Epithelial cell of esophagus (primary cell): Measurements from ENCODE around the gene ESYT2.
"Not testable (repeated sequence)": the region's sequence is repeated elsewhere in the genome, so short reads cannot be mapped to it uniquely, and the experiment has no call there.

Source experiments
- DNase-seq: peaks from one replicate; pipeline ENCODE4 v3.0.0; 2010; ENCODE audit warnings: low read depth
- H3K4me3 ChIP-seq: 2 replicates; pipeline ENCODE4 v1.5.1; 2011; ENCODE audit warnings: mild to moderate bottlenecking, low read length, control low read depth
- TF ChIP-seq, protein P1 (sequence below): IDR thresholded peaks from 2 replicates; pipeline ENCODE4 v1.5.1; 2011; ENCODE audit warnings: low read depth, mild to moderate bottlenecking, low read length, control low read depth, inconsistent platforms; ENCODE audit not compliant: insufficient read depth; ENCODE audit errors: missing control alignments

Gene ESYT2

GRCh38 chr7:158865977-158866376 is 36.7 kb upstream of the ESYT2 start:
- DNase-seq = no peak
- no peak overlapping the region for H3K4me3 ChIP-seq
- TF ChIP-seq, protein P1, sequence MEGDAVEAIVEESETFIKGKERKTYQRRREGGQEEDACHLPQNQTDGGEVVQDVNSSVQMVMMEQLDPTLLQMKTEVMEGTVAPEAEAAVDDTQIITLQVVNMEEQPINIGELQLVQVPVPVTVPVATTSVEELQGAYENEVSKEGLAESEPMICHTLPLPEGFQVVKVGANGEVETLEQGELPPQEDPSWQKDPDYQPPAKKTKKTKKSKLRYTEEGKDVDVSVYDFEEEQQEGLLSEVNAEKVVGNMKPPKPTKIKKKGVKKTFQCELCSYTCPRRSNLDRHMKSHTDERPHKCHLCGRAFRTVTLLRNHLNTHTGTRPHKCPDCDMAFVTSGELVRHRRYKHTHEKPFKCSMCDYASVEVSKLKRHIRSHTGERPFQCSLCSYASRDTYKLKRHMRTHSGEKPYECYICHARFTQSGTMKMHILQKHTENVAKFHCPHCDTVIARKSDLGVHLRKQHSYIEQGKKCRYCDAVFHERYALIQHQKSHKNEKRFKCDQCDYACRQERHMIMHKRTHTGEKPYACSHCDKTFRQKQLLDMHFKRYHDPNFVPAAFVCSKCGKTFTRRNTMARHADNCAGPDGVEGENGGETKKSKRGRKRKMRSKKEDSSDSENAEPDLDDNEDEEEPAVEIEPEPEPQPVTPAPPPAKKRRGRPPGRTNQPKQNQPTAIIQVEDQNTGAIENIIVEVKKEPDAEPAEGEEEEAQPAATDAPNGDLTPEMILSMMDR = no peak

DNA sequence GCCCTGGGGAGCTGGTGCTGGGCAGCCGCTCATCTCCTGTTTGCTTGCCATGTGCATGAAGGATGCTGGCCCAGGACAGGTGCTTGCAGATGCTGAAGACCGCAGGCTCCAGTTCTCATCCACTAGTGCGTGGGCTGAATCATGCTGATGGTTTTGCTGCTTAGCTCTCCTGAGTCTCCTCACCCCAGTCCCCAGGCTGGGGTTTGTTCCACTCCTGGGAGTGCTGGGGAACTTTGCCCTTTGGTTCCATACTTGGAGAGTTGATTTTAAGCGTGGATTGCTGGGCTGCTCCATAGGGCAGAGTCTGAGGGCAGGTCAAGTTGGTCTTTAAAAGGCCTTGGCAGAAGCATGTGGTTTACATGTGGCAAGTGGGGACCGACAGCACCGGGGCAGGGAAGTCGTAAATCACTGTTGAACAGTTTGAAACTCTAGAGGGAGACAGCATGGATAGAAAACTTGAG is 36.2 kb upstream of the ESYT2 start:
- TF ChIP-seq, protein P1 = no peak
- no peak overlapping the region for H3K4me3 ChIP-seq
- no peak for DNase-seq

GRCh38 chr7:158864833-158865232 is 35.5 kb upstream of the ESYT2 start:
- H3K4me3 ChIP-seq = no peak overlapping the region
- TF ChIP-seq, protein P1 = no peak
- DNase-seq = no peak

- H3K4me3 ChIP-seq = peak overlapping the region; percentile 40
- TF ChIP-seq, protein P1 = no peak
- no peak for DNase-seq
Observed at GRCh38 chr7:158864507-158864820, 35.2 kb upstream of the ESYT2 start.

DNA sequence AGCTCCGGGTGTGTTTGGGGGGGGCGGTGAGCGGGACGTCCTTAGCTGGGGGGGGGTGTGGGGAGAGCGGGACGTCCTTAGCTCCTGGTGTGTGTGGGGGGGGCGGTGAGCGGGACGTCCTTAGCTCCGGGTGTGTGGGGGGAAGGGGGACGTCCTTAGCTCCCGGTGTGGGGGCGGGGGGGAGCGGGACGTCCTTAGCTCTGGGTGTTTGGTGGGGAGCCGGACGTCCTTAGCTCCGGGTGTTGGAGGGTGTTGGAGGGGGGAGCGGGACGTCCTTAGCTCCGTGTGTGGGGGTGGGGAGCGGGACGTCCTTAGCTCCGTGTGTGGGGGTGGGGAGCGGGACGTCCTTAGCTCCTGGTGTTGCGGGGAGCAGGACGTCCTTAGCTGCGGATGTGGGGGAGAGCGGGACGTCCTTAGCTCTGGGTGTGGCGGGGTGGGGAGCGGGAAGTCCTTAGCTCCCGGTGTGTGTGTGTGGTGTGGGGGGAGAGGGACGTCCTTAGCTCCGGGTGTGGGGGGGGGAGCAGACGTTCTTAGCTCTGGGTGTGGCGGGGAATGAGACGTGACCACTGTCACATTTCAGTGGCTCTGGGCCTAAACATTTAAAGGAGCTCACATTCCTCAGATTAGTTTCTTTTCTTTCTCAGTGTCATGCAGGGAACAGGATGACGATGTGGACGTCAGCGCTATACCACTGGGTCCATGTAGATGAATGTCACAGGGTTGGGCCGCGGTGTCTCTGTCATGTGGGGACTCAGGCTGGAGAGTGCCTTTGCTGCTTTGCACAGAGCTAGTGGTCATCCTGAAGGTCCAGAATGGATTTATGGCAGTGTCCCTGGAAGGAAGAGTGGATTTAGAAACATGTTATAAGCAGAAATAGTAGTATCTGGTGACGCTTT is 34.5 kb upstream of the ESYT2 start:
- H3K4me3 ChIP-seq = peak overlapping the region; percentile 40
- peak; percentile 68 for DNase-seq
- TF ChIP-seq, protein P1 = no peak

DNA sequence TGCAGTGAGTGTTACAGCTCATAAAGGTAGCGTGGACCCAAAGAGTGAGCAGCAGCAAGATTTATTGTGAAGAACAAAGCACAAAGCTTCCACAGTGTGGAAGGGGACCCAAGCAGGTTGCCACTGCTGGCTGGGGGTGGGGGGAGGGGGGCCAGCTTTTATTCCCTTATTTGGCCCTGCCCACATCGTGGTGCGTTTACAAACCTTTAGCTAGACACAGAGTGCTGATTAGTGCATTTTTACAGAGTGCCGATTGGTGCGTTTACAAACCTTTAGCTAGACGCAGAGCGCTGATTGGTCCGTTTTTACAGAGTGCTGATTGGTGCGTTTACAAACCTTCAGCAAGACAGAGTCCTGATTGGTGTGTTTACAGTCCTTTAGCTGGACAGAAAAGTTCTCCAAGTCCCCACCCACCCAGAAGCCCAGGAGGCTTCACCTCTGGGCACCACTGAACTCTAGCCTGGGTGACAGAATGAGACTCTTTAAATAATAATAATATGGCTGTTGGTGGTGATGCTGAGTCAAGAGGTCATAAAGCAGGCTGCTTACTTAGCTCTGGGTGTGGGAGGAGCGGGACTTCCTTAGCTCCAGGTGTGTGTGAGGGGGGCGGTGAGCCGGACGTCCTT is 33.8 kb upstream of the ESYT2 start:
- H3K4me3 ChIP-seq = peak overlapping the region; percentile 40
- not testable (repeated sequence) for DNase-seq

DNA sequence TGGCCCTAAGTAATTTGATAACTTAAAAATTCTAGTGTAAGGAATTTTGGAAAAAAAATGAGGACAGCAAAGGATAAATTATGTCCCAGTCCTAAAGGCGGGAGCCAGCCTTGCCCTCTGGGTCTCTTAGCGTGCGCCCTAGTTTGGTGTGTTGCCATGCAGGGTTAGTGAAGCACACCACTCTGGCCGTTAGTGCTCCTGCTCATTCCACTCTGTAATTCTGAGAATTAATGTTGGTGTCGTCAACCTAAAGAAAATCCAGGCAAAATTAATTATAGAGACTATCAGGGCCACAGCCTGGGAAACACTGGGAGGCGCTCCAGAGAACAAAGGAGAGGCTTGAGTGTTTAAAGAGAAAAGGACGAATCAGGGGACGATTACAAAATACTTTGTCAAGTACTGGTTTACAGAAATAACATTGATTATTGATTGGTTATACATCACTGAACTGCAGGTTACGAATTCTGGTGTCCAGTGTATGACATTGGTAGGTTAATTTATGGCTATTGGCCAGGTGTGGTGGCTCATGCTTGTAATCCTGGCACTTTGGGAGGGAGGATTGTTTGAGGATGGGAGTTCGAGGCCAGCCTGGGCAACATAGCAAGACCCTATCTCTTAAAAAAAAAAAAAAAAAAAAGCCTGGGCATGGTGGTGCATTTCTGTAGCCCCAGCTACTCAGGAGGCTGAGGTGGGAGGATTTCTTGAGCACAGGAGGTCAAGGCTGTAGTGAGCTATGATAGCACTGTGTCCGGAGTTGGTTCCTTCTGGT is 32.8 kb upstream of the ESYT2 start:
- H3K4me3 ChIP-seq = no peak overlapping the region
- DNase-seq = no peak
- TF ChIP-seq, protein P1 = no peak
